Heart left ventricle (tissue), 16 donors: Measurements from ENCODE around the gene PARD3. TPM values are rescaled to one million over a fixed set of nuclear protein-coding genes. Genes with fewer than 3 reads are reported as not detected.
A peak's percentile ranks its signal among the peaks of the same experiment; 100 is the strongest.

Source experiments
- ATAC-seq, 4 donors: fragments of 200-7000 bp; cut with Tn5 transposase; one replicate each; pipeline ENCODE4 v1.9.1; 2020 to 2022; ENCODE audit warnings: moderate library complexity in 4 of 4, mild to moderate bottlenecking in 3 of 4, moderate number of reproducible peaks in 1 of 4
- DNase-seq, 5 donors: peaks; one replicate each; pipeline ENCODE4 v3.0.0-alpha.2; 2020
- H3K27ac ChIP-seq, 12 donors: fragments of 200-600 bp; sonication (generic) in 4 of 12; one replicate each; pipeline versions ENCODE4 v1.5.0 to v1.8.0; 2016 to 2022; ENCODE audit warnings: mild to moderate bottlenecking in 2 of 12
- H3K27me3 ChIP-seq, 9 donors: fragments of 200-600 bp; sonication (generic) in 2 of 9; one replicate each; pipeline versions ENCODE4 v1.5.1 to v1.8.0; 2016 to 2022; ENCODE audit warnings: mild to moderate bottlenecking in 3 of 9
- H3K36me3 ChIP-seq, 9 donors: fragments of 200-600 bp; sonication (generic) in 2 of 9; one replicate each; pipeline versions ENCODE4 v1.5.0 to v1.8.0; 2018 to 2022; ENCODE audit warnings: mild to moderate bottlenecking in 2 of 9
- H3K4me1 ChIP-seq, 12 donors: fragments of 200-600 bp; sonication (generic) in 4 of 12; one replicate each; pipeline versions ENCODE4 v1.5.0 to v1.8.0; 2016 to 2022; ENCODE audit warnings: mild to moderate bottlenecking in 3 of 12
- H3K4me3 ChIP-seq, 12 donors: fragments of 200-600 bp; sonication (generic) in 4 of 12; one replicate each; pipeline versions ENCODE4 v1.5.0 to v1.8.0; 2017 to 2022; ENCODE audit warnings: mild to moderate bottlenecking in 9 of 12, moderate library complexity in 4 of 12
- H3K9me3 ChIP-seq, 12 donors: fragments of 200-600 bp; sonication (generic) in 4 of 12; one replicate each; pipeline versions ENCODE4 v1.5.0 to v1.8.0; 2016 to 2022; ENCODE audit warnings: mild to moderate bottlenecking in 1 of 12
- POLR2A ChIP-seq, 2 donors: fragments of 450-650 bp; IDR thresholded peaks; one replicate each; pipeline ENCODE4 v1.6.1; 2017; ENCODE audit warnings: antibody characterized with exemption in 2 of 2, mild to moderate bottlenecking in 2 of 2, moderate library complexity in 2 of 2
- WGBS, 4 donors: extraction: QIAGEN DNeasy Blood & Tissue Kit in 2 of 4; methylation state at CpG; one replicate each; pipeline versions ENCODE4 v1.1.5 to v1.1.7; 2013 to 2018; 5-methylcytosine and 5-hydroxymethylcytosine counted together
- intact Hi-C, 10 donors: fragments of 100-400 bp; cut with DNase I; formaldehyde crosslinking; loops; one replicate each; pipeline versions ENCODE4 v1.11.1 to v1.14.2; 2022
- polyA plus RNA-seq, 2 donors: library from polyadenylated mRNA; stranded (reverse); fragments of 200-250 nt; gene quantifications; one replicate each; pipeline ENCODE4 v1.2.3, GENCODE V29; 2013
- total RNA-seq, 9 donors: library from RNA; depleted of rRNA in 2 of 9; stranded (reverse); fragments of >200 nt in 2 of 9; fragmentation: NEBNext Ultra II Directional in 3 of 9; extraction: Animal tissue kit (Norgen Biotek cat#: 25700) in 3 of 9; gene quantifications; one replicate each; pipeline versions ENCODE4 v1.1.0 to v1.2.4, GENCODE V29; 2016 to 2023
- TF ChIP-seq, protein P1 (sequence below), 12 donors: fragments of 200-600 bp; sonication (generic) in 4 of 12; IDR thresholded peaks; one replicate each; pipeline versions ENCODE4 v1.5.0 to v1.8.0; 2018 to 2022; ENCODE audit warnings: antibody characterized with exemption in 12 of 12, mild to moderate bottlenecking in 5 of 12
- donor health status: ischemic (EF 13 %, LVEDD 7.1; RV severe dilation, severe dysfunction).
- donor health status: healthy with polysubstance abuse.
- donor health status: DM: no; HTN: yes; CAD: no.
- donor health status: DM: no; HTN: no; CAD: no.
- donor health status: ischemic (EF 25% LVEDD 6.9; RV normal size, moderate dysfunction).
- donor health status: ischemic (EF 25% LVEDD 5.7; RV mildly dilated, moderate dysfunction).
- donor health status: healthy.
- donor health status: DM: yes; HTN: yes; CAD: no.
- donor health status: ischemic (EF 35%, LVEDD 5.7; RV mildly dilated, moderate dysfunction).
- donor health status: nonischemic (EF 11% LVEDD 7.7; RV severe dilation, severe dysfunction).
- donor health status: DM: yes; HTN: yes; CAD: no.
- donor health status: PGD.
- donor health status: ischemic (EF 29% LVEDD 5.4; RV normal size, mild dysfunction).
- donor health status: nonischemic (EF 23%, LVEDD 6.1; RV moderate dilation, normal function).

The PARD3 gene
- total and polyA plus RNA-seq, 11 donors, result 24.8 to 69.7 (median 33.1) TPM

DNA sequence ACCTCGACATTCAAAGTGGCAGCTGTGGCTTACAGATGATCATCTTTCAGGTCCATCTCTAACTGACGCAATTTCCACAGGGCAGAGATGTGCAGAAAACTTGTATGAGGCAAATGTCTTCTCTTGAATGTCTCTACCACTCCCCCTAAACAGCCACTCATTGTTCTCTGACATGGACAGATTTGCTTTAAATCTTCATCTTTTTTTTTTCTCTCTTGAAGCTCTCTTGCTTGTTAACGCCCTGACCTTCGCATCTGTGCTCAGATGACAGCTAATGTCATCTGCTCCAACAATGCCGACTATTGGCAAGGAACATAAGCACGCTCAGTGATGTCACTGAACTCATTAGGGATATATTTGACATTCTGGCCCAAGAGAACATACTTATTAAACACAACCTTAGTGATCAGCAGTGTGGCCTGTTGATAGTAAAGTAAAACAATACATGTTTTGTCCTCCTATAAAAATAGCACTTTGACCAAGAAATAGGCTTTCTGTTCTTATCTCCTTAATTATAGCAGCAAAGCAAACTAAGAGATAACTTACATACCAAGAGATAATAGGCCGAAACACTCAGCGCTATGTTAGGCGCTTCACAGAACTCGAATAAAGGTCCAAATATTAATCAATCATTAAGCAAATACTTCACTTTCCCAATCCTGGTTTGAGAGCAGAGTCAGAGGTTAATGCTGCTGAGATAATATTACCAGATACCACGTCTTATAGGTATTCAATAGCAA lies 583.5 kb downstream of the PARD3 start:
- TF ChIP-seq POLR2A (IDR thresholded peaks at IDR 0.05), result no peak
- TF ChIP-seq, protein P1, sequence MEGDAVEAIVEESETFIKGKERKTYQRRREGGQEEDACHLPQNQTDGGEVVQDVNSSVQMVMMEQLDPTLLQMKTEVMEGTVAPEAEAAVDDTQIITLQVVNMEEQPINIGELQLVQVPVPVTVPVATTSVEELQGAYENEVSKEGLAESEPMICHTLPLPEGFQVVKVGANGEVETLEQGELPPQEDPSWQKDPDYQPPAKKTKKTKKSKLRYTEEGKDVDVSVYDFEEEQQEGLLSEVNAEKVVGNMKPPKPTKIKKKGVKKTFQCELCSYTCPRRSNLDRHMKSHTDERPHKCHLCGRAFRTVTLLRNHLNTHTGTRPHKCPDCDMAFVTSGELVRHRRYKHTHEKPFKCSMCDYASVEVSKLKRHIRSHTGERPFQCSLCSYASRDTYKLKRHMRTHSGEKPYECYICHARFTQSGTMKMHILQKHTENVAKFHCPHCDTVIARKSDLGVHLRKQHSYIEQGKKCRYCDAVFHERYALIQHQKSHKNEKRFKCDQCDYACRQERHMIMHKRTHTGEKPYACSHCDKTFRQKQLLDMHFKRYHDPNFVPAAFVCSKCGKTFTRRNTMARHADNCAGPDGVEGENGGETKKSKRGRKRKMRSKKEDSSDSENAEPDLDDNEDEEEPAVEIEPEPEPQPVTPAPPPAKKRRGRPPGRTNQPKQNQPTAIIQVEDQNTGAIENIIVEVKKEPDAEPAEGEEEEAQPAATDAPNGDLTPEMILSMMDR (IDR thresholded peaks at IDR 0.05), result no peak
- Histone ChIP-seq H3K9me3 (peaks cover 0 to 10% (median 0%) of the 10 kb centered on the region in 12 donors), H3K27me3 (no peaks in the 10 kb centered on the region), H3K4me1 (peaks cover 0 to 11% (median 2%) of the 10 kb centered on the region in 12 donors), H3K36me3 (no peaks in the 10 kb centered on the region), H3K27ac (no peak overlapping the region), H3K4me3 (no peak overlapping the region)
- ATAC-seq, result peak; percentile 51 to 89 (median 82)
- DNase-seq, result no peak
- intact Hi-C loops, result loop anchor here in 1 of 10 donors (10.0 kb wide), 1 partner anchor 403 kb away; no protein-coding TSS in a partner anchor
- WGBS, 4 donors, result 48 to 59% (median 53%) methylated on average over 11 of the region's 11 CpGs

DNA sequence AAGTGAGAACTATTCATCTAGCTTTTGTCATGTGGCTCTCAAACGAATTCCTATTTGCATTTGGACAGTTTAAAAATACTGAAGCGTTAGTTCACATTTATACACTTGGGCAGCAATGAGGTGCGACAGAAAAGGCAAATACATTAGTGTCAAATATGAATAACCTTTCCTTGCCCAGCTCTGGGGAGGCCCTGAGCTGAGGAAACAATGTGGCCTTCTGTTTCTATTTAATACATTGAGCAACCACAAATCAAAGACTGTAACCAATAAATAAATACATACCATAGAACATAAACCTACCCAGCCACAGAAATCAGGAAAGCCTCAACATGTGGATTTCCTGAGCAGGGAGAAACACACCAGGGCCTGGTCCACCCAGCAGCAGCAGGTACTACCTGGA lies 585.2 kb downstream of the PARD3 start:
- TF ChIP-seq POLR2A (IDR thresholded peaks at IDR 0.05), result no peak
- TF ChIP-seq, protein P1 (IDR thresholded peaks at IDR 0.05), result no peak
- ATAC-seq (no peak), DNase-seq (no peak)
- 92 to 96% (median 94%) methylated on average over 3 of the region's 3 CpGs for WGBS, 4 donors
- intact Hi-C loops, result loop anchor here in 1 of 10 donors (10.0 kb wide), 1 partner anchor 405 kb away; no protein-coding TSS in a partner anchor
- no peaks in the 10 kb centered on the region for H3K27me3 ChIP-seq
- H3K4me3 ChIP-seq, result no peak overlapping the region
- H3K36me3 ChIP-seq, result no peaks in the 10 kb centered on the region
- H3K4me1 ChIP-seq, result peaks cover 0 to 11% (median 2%) of the 10 kb centered on the region in 12 donors
- no peak overlapping the region for H3K27ac ChIP-seq
- peaks cover 0 to 14% (median 0%) of the 10 kb centered on the region in 12 donors for H3K9me3 ChIP-seq

DNA sequence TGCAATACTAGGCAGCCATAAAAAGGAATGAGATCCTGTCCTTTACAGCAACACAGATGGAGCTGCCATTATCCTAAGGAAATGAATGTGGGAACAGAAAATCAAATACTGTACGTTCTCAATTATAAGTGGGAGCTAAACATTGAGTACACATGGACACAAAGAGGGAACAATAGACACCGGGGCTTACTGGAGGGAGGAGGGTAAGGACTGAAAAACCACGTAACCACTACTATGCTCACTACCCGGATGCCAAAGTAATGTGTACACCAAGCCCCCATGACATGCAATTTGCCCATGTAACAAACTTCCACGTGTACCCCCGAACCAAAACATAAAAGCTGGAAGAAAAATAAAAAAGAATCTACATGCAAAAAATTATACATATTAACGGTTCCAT lies 587.0 kb downstream of the PARD3 start:
- WGBS, 4 donors, result 87 to 92% (median 89%) methylated on average over 7 of the region's 7 CpGs
- Histone ChIP-seq H3K4me3 (no peak overlapping the region), H3K27me3 (no peaks in the 10 kb centered on the region), H3K27ac (no peak overlapping the region), H3K36me3 (no peaks in the 10 kb centered on the region), H3K9me3 (peaks cover 0 to 14% (median 0%) of the 10 kb centered on the region in 12 donors), H3K4me1 (peaks cover 0 to 11% (median 2%) of the 10 kb centered on the region in 12 donors)
- DNase-seq (no peak), ATAC-seq (no peak)
- TF ChIP-seq POLR2A (IDR thresholded peaks at IDR 0.05), result no peak
- TF ChIP-seq, protein P1 (IDR thresholded peaks at IDR 0.05), result no peak
- intact Hi-C loops, result no loop called here

DNA sequence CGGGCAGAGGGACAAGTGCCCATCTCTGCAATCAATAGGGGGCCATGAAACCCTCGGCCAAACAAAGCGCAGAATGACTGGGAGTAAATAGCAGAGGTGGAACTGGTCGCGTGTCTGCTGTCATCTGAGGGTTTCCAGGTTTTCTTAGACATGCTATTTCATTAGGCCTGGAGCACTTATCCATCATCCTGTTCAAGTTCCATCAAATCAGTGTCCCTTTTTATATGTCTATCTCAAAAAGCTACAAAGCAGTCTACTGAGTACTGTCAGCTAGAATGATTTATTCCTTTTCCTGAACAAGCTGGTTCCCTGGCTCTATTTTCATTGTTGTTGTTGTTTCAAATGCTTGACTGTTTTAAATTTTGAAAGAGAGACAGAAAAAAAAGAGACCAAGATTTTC lies 590.5 kb downstream of the PARD3 start:
- Histone ChIP-seq H3K9me3 (peaks cover 0 to 14% (median 0%) of the 10 kb centered on the region in 12 donors), H3K4me1 (no peaks in the 10 kb centered on the region), H3K27ac (no peak overlapping the region), H3K27me3 (no peaks in the 10 kb centered on the region), H3K36me3 (no peaks in the 10 kb centered on the region), H3K4me3 (no peak overlapping the region)
- DNase-seq (no peak), ATAC-seq (no peak)
- TF ChIP-seq, protein P1 (IDR thresholded peaks at IDR 0.05), result no peak
- no peak for TF ChIP-seq POLR2A (IDR thresholded peaks at IDR 0.05)
- 88 to 94% (median 92%) methylated on average over 5 of the region's 5 CpGs for WGBS, 4 donors
- intact Hi-C loops, result no loop called here
